ENCODE results near the gene CPEB3. TPM values are rescaled to one million over a fixed set of nuclear protein-coding genes. Genes with fewer than 3 reads are reported as not detected.

The CPEB3 gene
- total RNA-seq, 1 experiment from 2014 or later, result 6.0 TPM

Small RNA genes within 50 kb of the gene (small RNA-seq; reads per million reads assigned to genes)
- gene RF00019 (not detected), gene RF00402 (not detected), gene RF00622 (not detected), gene RNY3P12 (not detected)

Other genes starting within 250 kb of the CPEB3 start
- 3.3 and 7.6 TPM in 2 replicates for gene MARCHF5, start 89 bp upstream of the CPEB3 start, total RNA-seq (2014; rRNA removed; shearing (Covaris generic); ENCODE audit: low replicate concordance)

Data from Karpas-422 (cell line).